Large intestine (tissue), 3 donors: Measurements from ENCODE around the gene KMT2C. TPM values are rescaled to one million over a fixed set of nuclear protein-coding genes. Genes with fewer than 3 reads are reported as not detected.

Experiments used
- DNase-seq, 2 donors: peaks; one replicate each; pipeline versions ENCODE4 v3.0.0 to v3.0.0-alpha.2; 2013
- H3K27ac ChIP-seq: one replicate; pipeline ENCODE4 v1.5.1; 2013; ENCODE audit warnings: low read length
- H3K27me3 ChIP-seq: 2 replicates; pipeline ENCODE4 v1.6.1; 2013; ENCODE audit warnings: low read length; ENCODE audit not compliant: control insufficient read depth, insufficient read depth
- H3K36me3 ChIP-seq: 2 replicates; pipeline ENCODE4 v1.6.1; 2013; ENCODE audit warnings: low read length; ENCODE audit not compliant: control insufficient read depth, insufficient read depth
- H3K4me1 ChIP-seq: one replicate; pipeline ENCODE4 v1.6.1; 2013; ENCODE audit warnings: low read length; ENCODE audit not compliant: control insufficient read depth, insufficient read depth
- H3K4me3 ChIP-seq: one replicate; pipeline ENCODE4 v1.5.1; 2013; ENCODE audit warnings: low read length
- H3K9me3 ChIP-seq: one replicate; pipeline ENCODE4 v1.6.1; 2013; ENCODE audit warnings: mild to moderate bottlenecking, low read depth, low read length, moderate library complexity; ENCODE audit not compliant: control insufficient read depth
- WGBS: methylation state at CpG from one replicate; pipeline ENCODE4 v1.1.5; 2013; ENCODE audit warnings: low lambda C conversion rate; ENCODE audit not compliant: insufficient coverage; 5-methylcytosine and 5-hydroxymethylcytosine counted together
- polyA plus RNA-seq: library from polyadenylated mRNA; unstranded; fragments of 120-200 nt; gene quantifications from one replicate; pipeline ENCODE4 v1.2.1, GENCODE V29; 2013

Gene KMT2C
- polyA plus RNA-seq, 1 donor = 34.1 TPM

DNA sequence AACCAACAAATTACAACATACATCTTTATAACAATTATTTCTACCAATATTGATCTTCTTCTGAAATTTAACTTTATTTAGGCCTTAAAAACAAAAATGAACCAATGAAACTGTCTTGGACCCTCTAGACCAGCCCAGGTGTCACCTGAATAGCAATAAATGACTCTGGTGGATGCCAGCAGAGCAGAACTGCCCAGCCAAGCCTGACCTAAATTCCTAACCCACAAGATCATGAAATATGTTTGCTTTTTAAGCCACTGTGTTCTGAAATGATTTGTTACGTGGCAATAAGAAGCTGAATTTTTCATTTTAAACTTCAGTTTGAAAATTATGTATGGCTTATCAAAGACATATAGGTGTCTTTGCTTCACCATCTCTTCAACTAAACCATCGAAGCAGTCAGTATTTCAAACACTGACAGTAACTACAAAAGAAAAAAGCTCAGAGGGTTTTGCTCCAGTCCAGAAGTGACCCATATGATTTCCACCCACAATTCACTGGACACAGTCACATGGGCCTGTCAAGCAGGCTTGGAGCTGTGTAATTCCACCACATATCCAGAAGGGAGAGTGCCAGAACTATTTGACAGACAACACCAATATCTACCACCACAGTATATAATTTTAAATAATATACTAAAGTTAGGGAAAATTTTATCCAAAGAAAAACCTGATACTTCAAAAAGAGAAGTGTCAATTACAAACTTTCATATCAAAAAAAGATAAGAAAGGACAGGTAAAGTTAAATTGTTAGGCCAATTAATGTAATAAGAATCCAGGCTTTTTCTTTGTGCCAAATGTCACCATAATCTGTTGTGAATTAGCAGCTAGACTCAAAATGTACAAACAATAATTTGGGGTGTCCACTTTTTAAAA is 94.5 kb downstream of the KMT2C start:
- no CpG with 5 or more reads among the region's 2 CpGs for WGBS
- H3K27me3 ChIP-seq = no peaks in the 10 kb centered on the region
- H3K4me1 ChIP-seq = no peaks in the 10 kb centered on the region
- H3K4me3 ChIP-seq = no peak overlapping the region
- H3K36me3 ChIP-seq = peaks cover 3% of the 10 kb centered on the region
- H3K27ac ChIP-seq = no peak overlapping the region
- no peaks in the 10 kb centered on the region for H3K9me3 ChIP-seq
- peak; percentile 50 to 54 for DNase-seq

DNA sequence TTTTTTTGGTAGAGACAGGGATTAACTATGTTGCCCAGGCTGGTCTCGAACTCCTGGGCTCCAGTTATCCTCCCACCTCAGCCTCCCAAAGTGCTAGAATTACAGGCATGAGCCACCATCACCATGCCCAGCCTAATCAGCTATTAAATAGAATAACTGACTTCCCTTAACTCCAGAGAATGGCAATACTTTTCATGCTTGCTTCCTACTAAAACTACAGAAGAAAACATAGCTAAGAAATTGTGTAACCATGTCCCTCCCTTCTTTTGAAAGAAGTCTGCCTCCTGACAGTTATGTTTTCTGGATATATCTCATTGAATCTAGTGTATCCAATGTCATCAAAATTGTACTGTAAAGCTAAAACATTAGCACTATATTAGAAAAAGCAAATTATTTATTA is 95.6 kb downstream of the KMT2C start:
- no peaks in the 10 kb centered on the region for H3K9me3 ChIP-seq
- no peaks in the 10 kb centered on the region for H3K27me3 ChIP-seq
- peaks cover 2% of the 10 kb centered on the region for H3K36me3 ChIP-seq
- no peaks in the 10 kb centered on the region for H3K4me1 ChIP-seq
- no peak overlapping the region for H3K27ac ChIP-seq
- WGBS = no CpG with 5 or more reads among the region's 1 CpG
- no peak overlapping the region for H3K4me3 ChIP-seq
- no peak for DNase-seq

DNA sequence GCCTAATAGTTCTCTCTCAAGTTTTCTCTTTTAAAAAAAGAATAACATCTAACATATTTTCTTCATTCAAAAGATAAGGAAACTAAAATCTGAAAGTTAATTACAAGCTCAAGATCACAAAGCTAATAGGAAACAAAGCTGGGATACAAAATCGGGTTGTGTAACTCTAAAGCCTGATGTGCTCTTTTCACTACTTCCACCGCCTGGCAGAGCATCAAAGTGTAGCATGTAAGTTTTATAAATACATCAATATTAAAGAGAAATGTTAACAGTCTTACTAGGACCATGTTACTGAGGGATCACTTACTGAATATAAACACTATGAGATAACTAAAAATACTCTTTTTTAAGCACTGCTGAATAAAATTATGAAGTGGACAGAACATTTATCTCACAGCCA is 97.2 kb downstream of the KMT2C start:
- no peak for DNase-seq
- WGBS = no CpG with 5 or more reads among the region's 2 CpGs
- H3K36me3 ChIP-seq = no peaks in the 10 kb centered on the region
- no peak overlapping the region for H3K4me3 ChIP-seq
- H3K27ac ChIP-seq = no peak overlapping the region
- no peaks in the 10 kb centered on the region for H3K27me3 ChIP-seq
- H3K4me1 ChIP-seq = no peaks in the 10 kb centered on the region
- no peaks in the 10 kb centered on the region for H3K9me3 ChIP-seq

DNA sequence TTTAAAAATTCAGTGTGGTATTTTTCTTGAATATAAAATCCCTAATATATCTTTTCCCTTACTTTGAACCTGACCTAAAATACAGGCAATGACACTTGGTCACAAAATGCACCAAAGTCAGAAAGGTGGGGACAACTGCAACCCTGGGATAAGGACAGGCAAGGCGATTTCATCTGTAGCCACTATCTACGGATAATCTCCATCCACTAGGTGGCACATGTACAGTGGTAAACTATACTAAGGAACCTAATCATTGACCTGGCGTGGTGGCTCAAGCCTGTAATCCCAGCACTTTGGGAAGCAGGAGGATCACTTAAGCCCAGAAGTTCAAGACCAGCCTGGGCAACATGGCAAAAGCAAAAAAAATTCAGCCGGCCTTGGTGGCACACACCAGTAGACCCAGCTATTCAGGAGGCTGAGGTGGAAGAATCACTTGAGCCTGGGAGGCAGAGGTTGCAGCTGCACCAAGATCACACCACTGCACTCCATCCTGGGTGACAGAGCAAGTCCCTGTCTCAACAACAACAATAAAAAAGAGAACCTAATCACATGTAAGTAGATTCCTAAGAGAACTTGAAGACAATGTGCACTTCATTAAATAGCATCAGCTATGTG is 98.9 kb downstream of the KMT2C start:
- H3K9me3 ChIP-seq = no peaks in the 10 kb centered on the region
- no peak overlapping the region for H3K27ac ChIP-seq
- WGBS = no CpG with 5 or more reads among the region's 4 CpGs
- no peaks in the 10 kb centered on the region for H3K4me1 ChIP-seq
- H3K27me3 ChIP-seq = no peaks in the 10 kb centered on the region
- DNase-seq = peak in 1 of 2 donors; percentile 8
- no peaks in the 10 kb centered on the region for H3K36me3 ChIP-seq
- no peak overlapping the region for H3K4me3 ChIP-seq

- no CpG with 5 or more reads among the region's 2 CpGs for WGBS
- Histone ChIP-seq H3K4me1 (no peaks in the 10 kb centered on the region), H3K27ac (no peak overlapping the region), H3K36me3 (no peaks in the 10 kb centered on the region), H3K4me3 (no peak overlapping the region), H3K27me3 (no peaks in the 10 kb centered on the region), H3K9me3 (no peaks in the 10 kb centered on the region)
- DNase-seq = no peak
Observed at GRCh38 chr7:152335900-152336571, 99.8 kb downstream of the KMT2C start.

DNA sequence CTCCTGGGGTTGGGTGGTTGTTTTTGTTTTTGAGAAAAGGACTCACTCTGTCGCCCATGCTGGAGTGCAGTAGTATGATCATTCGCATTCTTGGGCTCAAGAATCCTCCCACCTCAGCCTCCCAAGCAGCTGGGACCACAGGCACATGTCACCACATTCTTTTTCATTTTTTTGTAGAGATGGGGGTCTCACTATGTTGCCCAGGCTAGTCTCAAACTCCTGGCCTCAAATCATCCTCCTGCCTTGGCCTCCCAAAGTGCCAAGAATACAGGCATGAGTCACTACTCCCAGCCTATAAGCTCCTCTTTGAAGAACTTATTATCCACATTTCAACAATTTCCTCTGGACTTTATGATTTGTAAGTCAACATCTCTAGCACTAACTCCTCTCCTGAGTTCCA is 102.7 kb downstream of the KMT2C start:
- Histone ChIP-seq H3K27ac (no peak overlapping the region), H3K4me1 (no peaks in the 10 kb centered on the region), H3K4me3 (no peak overlapping the region), H3K27me3 (no peaks in the 10 kb centered on the region), H3K9me3 (no peaks in the 10 kb centered on the region), H3K36me3 (peaks cover 20% of the 10 kb centered on the region)
- WGBS = no CpG with 5 or more reads among the region's 2 CpGs
- no peak for DNase-seq

DNA sequence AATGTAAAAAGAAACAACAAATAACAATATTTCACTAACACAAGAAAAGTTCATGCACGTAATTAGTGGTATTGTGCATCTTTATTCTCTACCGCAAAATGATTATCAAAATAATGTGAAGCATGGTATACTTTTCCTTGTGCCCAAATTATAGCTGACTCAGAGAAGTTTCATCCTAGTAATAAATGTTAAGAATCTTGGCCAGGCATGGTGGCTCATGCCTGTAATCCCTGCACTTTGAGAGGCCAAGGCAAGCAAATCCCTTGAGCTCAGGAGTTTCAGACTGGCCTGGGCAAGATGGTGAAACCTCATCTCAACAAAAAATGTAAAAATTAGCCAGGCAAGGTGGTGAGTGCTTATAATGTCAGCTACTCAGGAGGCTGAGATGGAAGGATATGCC is 105.0 kb downstream of the KMT2C start:
- no peaks in the 10 kb centered on the region for H3K9me3 ChIP-seq
- DNase-seq = no peak
- no peak overlapping the region for H3K4me3 ChIP-seq
- no peaks in the 10 kb centered on the region for H3K27me3 ChIP-seq
- no peak overlapping the region for H3K27ac ChIP-seq
- peaks cover 27% of the 10 kb centered on the region for H3K36me3 ChIP-seq
- WGBS = no CpG with 5 or more reads among the region's 2 CpGs
- no peaks in the 10 kb centered on the region for H3K4me1 ChIP-seq

DNA sequence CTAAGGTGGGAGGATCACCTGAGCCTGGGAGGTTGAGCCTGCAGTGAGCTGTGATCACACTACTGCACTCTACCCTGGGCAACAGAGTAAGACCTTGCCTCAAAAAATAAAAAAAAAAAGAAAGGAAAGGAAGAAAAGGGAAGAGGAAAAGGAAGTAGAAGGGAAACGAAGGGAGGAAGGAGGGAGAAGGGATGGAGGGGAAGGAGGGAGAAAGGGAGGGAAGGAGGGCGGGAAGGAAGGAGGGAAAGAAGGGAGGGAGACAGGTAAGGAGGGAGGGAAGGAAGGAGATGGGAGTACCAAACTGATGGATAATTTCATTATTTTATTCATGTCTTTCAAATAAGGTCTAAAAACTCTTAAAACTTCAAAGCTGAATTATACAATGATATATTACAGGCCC is 106.3 kb downstream of the KMT2C start:
- Histone ChIP-seq H3K9me3 (no peaks in the 10 kb centered on the region), H3K36me3 (peaks cover 27% of the 10 kb centered on the region), H3K27me3 (no peaks in the 10 kb centered on the region), H3K27ac (no peak overlapping the region), H3K4me3 (no peak overlapping the region), H3K4me1 (no peaks in the 10 kb centered on the region)
- 100% methylated on average over 2 of the region's 2 CpGs for WGBS
- DNase-seq = no peak

DNA sequence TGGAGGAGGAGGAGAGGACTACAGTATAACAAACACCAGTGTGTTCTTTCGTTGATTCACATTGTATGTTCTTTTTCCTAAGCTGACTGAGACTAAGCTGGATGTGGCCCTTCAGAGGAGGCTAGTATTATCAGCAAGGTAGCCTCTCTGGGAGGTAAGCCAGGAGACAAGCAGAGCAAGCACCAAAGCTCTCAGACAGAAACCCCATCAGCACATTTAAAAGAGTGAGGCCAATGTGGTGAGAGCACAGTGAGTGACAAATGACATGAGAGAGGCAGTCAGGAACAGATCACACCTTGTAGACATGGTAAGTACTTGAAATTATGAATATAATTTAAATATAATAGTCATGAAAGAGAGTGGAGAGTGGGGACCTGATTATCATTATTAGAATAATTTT is 107.6 kb downstream of the KMT2C start:
- H3K27me3 ChIP-seq = no peaks in the 10 kb centered on the region
- H3K36me3 ChIP-seq = peaks cover 29% of the 10 kb centered on the region
- H3K27ac ChIP-seq = no peak overlapping the region
- no peaks in the 10 kb centered on the region for H3K9me3 ChIP-seq
- no peaks in the 10 kb centered on the region for H3K4me1 ChIP-seq
- no peak overlapping the region for H3K4me3 ChIP-seq
- no peak for DNase-seq
- WGBS = no CpG with 5 or more reads among the region's 1 CpG

- DNase-seq = no peak
- Histone ChIP-seq H3K36me3 (peaks cover 8% of the 10 kb centered on the region), H3K4me1 (no peaks in the 10 kb centered on the region), H3K9me3 (no peaks in the 10 kb centered on the region), H3K27me3 (no peaks in the 10 kb centered on the region), H3K27ac (no peak overlapping the region), H3K4me3 (no peak overlapping the region)
- WGBS = no CpG with 5 or more reads among the region's 2 CpGs
Observed at GRCh38 chr7:152315845-152316244, 120.0 kb downstream of the KMT2C start.
